SH-SY5Y (cell line): ENCODE results near the gene MAP2K7.

Experiments
- GATA2 ChIP-seq: IDR thresholded peaks from 2 replicates; pipeline ENCODE4 v1.6.1; 2011; ENCODE audit warnings: mild to moderate bottlenecking, low read depth, low read length
- GATA3 ChIP-seq: IDR thresholded peaks from 2 replicates; pipeline ENCODE4 v1.6.1; 2011; ENCODE audit warnings: low read depth, mild to moderate bottlenecking, low read length, moderate library complexity

MAP2K7 gene

GRCh38 chr19:7887408-7888144 lies 16.1 kb upstream of the MAP2K7 start:
- TF ChIP-seq GATA3 (no peak), GATA2 (no peak)

GRCh38 chr19:7888145-7888825 lies 15.4 kb upstream of the MAP2K7 start, which contains the start of gene LRRC8E:
TSS of gene LRRC8E (plus strand) at chr19:7888510. CDS start at chr19:7895604, 7,094 bp downstream.
- no peak for TF ChIP-seq GATA2
- TF ChIP-seq GATA3 = no peak

GRCh38 chr19:7888826-7889217 lies 14.9 kb upstream of the MAP2K7 start:
- TF ChIP-seq GATA3 = no peak
- TF ChIP-seq GATA2 = no peak

- TF ChIP-seq GATA3 (no peak), GATA2 (no peak)
Observed at GRCh38 chr19:7894612-7895309, 8.9 kb upstream of the MAP2K7 start.

GRCh38 chr19:7895565-7895964 lies 8.1 kb upstream of the MAP2K7 start:
- TF ChIP-seq GATA3 = no peak
- TF ChIP-seq GATA2 = no peak

- TF ChIP-seq GATA3 (no peak), GATA2 (no peak)
Observed at GRCh38 chr19:7897292-7897691, 6.4 kb upstream of the MAP2K7 start.

- TF ChIP-seq GATA3 = no peak
Observed at GRCh38 chr19:7898967-7899366, 4.7 kb upstream of the MAP2K7 start.

- TF ChIP-seq GATA3 (no peak), GATA2 (no peak)
Observed at GRCh38 chr19:7899751-7900378, 3.8 kb upstream of the MAP2K7 start.

GRCh38 chr19:7900401-7900870 lies 3.2 kb upstream of the MAP2K7 start:
- no peak for TF ChIP-seq GATA3
- no peak for TF ChIP-seq GATA2

- TF ChIP-seq GATA2 (no peak), GATA3 (no peak)
Observed at GRCh38 chr19:7900931-7901330, 2.7 kb upstream of the MAP2K7 start.

GRCh38 chr19:7901337-7901736 lies 2.3 kb upstream of the MAP2K7 start:
- TF ChIP-seq GATA3 = no peak
- no peak for TF ChIP-seq GATA2

- TF ChIP-seq GATA3 (no peak), GATA2 (no peak)
Observed at GRCh38 chr19:7902796-7903243, 857 bp upstream of the MAP2K7 start.

GRCh38 chr19:7904074-7905020 lies 670 bp downstream of the MAP2K7 start:
- TF ChIP-seq GATA2 (no peak), GATA3 (no peak)
